HG03060 (cell line): ENCODE results near the gene TENM3.

Experiments used
- ATAC-seq: cut with Tn5 transposase; IDR thresholded peaks from one replicate; pipeline ENCODE4 v1.9.1; 2021; ENCODE audit warnings: low read depth, moderate number of reproducible peaks; ENCODE audit not compliant: unreplicated experiment

TENM3 gene

GRCh38 chr4:182846036-182846435 is 602.8 kb downstream of the TENM3 start:
- no peak for ATAC-seq

DNA sequence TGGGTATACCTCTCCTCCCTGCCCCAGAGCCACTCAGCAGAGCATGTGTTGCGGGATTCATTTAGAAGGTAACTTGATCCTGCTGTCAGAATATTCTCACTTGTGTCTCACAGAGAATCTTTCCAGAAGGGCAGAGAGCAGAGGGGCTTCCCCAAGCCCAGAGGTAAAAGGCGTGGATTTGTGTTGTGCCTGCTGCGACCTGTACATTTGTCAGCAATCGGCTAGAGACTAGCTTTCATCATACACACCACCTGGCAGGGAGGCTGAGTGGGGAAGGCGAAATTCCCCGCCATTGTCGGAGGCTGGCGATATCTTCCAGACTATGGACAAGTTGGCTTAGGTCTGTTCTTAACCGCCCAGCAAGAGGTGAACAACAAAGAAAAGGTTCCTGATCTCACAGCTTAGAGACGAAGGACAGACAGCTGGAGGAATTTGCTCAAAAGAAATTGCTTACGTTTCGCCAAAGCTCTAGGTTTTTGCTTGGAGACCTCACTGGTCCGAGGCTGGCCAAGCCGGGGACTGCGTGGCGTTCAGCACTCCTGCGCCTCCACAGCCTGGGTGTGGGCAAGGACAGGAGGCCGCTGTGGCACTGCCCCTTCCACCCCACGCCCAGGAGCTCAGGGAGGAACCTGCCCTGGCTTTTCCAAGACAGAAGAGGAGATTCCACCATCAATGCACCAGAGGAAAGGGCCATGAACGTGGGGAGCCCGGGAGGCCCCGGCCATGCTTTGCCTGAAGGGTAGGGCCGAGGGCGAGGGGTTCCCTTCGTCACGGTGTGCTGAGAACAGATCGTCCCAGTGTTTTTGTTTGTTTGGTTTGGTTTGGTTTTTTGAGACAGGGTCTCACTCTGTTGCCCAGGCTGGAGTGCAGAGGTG is 604.6 kb downstream of the TENM3 start:
- ATAC-seq = no peak

DNA sequence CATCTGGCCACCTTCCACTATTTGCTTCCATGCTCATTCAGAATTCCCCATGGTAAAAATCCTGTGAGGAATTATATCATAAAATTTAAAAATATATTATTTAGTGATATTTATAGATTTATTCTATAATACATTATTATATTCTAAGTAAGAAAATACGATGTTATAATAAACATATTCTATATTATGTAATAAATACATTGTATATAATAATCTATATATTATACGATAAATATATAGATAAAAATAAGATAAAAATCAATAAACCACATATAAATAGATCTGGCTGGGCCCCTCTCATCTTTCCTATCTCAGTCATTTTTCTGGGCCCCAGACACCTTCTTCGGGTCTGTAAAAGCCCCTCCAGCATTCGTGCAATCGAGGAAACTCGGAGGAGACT is 605.5 kb downstream of the TENM3 start:
- ATAC-seq = no peak
